HG02623 (cell line): ENCODE measurements around the gene DCXR.

ENCODE experiments used
- ATAC-seq: cut with Tn5 transposase; IDR thresholded peaks from one replicate; pipeline ENCODE4 v1.9.1; 2021; ENCODE audit warnings: moderate library complexity; ENCODE audit not compliant: unreplicated experiment

DCXR gene

DNA sequence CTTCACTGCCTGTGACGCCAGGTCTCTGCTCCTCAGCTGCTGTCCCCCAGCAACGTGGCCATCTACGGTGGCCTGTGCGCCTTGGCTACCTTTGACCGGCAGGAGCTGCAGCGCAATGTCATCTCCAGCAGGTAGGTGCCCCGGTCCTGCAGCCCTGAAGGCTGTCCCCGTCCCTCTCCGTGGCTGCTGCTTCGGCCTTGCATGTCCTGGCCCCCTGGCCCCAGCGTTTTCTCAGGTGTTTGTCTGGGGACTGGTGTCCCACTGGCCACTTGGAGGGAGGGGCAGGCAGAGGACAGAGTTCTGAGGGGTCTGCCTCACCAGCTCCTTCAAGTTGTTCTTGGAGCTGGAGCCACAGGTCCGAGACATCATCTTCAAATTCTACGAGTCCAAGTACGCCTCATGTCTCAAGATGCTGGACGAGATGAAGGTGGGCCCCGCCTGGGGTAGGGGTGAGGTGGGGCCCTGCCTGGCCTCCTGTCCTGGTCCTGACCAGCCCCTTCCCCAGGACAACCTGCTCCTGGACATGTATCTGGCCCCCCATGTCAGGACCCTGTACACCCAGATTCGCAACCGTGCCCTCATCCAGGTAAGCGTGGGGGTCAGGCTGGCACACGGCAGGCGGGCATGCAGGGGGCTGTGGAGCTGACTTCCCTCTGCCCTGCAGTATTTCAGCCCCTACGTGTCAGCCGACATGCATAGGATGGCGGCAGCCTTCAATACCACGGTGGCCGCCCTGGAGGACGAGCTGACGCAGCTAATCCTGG is 18.6 kb upstream of the DCXR start:
- no peak for ATAC-seq

DNA sequence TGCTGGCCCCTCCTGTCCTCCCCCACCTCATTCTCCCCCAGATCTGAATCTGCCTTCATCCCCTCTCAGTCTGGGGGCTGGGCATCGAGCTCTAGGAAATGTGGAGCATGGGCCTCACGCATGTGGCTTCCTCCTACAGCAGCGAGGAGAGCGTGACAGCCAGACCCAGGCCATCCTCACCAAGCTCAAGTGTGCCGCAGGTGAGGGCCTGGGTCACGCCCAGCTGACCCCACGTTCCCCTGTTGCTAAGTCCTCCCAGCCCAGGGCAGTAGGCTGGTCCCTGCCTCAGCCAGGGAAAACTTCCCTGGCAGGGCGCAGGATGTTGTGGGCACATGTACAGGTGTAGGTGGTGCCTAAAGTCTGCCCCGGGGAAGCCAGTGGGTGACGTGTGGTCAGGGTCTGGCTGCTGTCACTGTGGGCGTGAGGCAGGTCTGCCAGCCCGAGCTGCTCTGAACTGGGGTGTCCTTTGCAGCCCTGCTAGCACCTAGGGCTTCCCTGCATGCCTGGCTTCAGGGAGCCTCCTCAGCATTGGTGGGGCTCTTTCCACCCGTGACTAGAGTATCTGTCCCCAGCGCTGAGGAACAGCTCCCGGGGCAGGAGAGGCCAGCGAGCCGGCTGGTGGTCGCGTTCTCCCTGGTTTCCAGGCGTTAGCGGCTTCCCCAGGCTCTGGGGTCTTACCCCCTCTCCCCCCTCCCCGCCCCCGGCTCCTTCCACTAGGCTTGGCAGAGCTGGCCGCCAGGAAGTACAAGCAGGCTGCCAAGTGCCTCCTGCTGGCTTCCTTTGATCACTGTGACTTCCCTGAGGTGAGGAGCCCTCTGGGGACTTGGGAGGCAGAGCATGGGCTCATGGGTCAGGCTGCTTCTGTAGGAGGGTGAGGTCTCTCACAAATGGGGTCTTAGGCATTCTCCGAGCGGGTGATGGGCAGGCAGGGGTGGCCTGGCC is 17.8 kb upstream of the DCXR start:
- no peak for ATAC-seq

DNA sequence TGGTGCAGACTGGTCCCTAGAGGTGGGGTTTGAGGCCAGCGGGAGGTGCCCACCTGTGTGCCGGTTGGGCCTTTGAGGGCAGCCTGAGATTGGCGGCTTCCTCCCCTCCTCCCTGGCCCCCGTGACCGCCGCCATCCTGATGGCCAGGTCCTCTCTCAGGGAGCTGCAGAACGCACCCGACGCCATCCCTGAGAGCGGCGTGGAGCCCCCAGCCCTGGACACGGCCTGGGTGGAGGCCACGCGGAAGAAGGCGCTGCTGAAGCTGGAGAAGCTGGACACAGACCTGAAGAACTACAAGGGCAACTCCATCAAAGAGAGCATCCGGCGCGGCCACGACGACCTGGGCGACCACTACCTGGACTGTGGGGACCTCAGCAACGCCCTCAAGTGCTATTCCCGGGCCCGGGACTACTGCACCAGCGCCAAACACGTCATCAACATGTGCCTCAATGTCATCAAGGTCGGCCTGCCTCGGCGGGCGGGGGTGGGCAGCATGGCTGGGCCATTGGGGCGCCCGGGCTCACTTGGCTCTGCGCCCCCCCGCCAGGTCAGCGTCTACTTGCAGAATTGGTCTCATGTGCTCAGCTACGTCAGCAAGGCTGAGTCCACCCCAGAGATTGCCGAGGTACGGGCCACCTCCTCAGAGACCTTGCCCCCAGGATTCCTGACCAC is 17.0 kb upstream of the DCXR start:
- ATAC-seq: no peak

DNA sequence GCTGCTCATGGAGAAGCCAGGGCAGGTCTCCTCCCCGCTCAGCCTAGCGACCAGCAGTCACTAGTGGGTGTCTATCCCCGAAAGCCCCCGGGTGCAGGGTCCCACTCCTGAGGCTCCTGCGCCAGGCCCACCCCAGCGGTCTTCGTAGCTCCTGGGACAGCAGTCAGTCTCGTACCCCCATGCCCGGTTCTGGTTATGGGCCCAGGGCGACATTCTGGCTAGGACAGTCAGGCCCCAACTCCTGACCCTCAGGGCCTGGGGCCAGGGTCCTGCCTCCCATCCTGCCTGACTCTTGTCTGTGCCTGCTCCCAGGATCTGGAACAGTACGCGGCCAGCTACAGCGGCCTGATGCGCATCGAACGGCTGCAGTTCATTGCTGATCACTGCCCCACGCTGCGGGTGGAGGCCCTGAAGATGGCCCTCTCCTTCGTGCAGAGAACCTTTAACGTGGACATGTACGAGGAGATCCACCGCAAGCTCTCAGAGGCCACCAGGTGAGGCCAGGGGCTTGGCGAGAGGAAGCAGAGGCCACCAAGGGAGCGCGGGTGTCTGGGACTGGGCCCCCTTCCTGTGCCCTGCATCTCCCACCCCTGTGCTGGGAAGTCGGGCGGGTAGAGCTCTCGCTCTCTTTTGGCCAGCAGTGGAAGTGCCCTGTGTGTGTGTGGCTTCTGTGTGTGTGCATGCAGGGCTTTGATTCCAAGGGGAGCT is 16.2 kb upstream of the DCXR start:
- ATAC-seq: no peak

DNA sequence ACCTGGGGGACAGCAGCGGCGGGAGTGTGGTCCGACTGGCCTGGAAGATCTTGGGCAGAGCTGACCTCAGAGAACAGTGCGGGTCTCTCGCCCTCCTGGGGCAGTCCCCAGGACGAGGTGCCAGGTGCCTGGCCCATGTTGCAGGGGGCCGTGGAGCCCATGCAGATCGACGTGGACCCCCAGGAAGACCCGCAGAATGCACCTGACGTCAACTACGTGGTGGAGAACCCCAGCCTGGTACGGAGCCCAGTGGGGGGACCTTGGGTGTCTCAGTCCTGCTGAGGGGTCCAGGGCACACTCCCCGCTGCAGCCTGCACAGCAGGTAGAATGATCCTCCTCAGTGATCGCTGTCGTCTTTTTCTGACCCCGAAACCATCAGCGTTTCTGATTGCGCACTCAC is 15.6 kb upstream of the DCXR start:
- no peak for ATAC-seq

DNA sequence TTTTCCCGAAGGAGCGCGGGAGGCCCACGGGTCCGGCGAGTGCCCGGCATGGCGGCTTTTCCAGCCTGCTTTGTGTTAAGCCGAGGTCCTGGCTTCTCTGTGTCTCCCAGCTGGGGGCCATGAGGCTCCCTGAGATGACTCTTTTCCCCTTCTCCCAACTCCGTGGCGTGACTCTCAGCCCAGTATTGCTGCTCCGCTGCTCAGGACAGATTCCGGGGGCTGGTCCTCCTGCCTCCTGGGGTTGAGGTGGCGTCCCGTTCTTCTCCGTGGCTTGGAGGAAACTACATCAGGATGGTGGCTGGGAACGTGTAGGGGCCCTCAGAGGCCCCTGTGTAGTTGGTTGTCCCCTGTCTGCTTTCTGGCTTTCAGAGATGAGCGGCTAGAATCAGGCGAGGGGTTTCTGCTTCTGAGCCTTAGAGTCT is 15.2 kb upstream of the DCXR start:
- no peak for ATAC-seq

DNA sequence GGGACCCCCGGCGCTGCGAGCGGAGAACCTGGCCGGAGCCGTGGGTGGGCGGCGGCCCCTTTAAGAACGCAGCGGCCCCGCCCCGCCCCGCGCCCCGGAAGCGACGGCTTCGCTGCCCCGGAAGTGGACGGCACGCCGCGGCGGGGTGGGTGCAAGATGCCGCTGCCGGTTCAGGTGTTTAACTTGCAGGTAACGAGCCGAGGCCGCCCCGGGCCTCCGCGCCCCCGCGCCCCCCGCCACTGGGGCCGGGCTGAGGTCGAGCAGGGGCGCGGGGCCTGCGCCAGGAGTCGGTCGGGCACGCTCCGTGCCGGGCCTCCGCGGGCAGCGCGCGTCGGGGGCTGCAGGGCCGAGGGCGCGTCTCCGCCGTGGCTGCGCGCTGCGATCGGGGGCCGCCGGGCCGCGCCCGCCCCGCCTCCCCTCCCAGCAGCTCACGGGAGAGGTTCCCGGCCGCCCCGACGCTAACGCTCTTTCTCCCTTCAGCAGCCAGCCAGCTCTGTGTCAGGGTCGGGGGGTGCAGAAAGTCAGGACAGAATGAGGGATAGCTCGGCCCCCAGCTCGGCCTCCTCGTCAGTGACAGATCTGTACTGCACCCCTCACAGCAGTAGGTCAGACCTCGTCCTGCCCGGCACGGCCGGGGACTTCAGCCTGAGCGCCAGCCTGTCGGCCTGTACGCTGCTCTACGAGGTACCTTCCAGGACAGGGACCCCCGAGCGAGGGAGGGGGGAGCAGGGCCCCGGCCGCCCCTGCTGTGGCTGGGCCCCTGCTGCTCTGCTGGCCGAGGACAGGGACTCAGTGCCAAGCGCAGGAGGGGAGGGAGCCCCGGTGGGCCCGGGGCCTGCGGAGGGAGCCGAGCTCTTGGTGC is 14.5 kb upstream of the DCXR start, which contains the start of the genes GPS1 and RFNG:
Gene GPS1, plus strand, starts transcription at position 123 of the 862 bp plus-strand sequence. Its CDS starts 34 bp downstream, at position 157.
Gene RFNG, minus strand, starts transcription at position 36 of the 862 bp plus-strand sequence. CDS start 45 bp downstream, outside the sequence.
- ATAC-seq: peak; percentile 61

DNA sequence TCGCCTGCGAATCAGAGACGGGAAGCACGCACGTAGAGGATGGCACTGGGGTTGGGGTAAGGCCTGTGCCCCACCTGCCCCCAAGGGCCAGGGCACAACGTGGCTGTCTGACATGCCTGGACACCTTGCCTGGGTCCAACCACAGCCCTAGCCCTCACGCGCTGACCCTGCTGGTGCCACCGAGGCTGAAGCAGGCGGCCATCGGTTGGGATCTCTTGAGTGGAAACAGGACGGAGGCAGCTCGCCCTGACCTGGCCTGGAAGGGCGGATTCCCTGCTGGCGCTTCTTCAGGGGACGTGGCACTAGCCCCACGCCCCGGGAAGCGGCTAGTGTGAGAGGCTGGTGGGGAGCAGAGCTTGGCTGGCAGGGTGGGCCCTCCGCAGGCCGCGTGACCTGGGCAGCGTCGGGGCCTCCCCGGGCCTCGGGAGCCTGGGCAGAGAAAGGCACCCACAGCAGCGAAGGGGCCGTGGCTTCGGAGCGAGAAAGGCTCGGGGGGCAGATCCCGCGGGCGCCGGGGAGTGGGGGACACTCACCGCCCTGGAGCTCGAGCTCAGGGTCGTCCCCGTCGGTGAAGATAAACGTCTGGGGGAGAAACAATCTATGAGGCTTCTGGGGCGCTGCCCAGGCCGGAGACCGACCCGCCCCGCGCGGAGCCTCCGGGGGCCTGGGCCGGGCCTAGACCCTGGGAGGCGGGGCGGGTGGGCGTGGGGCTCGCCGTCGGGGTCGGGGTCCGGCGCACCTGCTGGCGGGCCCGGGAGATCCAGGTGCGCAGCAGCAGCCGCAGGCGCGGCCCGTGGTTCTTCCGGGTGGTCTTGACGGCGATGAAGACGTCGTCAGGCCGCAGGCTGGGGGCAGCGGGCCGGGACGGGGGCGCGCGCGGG is 13.5 kb upstream of the DCXR start:
- ATAC-seq: no peak

DNA sequence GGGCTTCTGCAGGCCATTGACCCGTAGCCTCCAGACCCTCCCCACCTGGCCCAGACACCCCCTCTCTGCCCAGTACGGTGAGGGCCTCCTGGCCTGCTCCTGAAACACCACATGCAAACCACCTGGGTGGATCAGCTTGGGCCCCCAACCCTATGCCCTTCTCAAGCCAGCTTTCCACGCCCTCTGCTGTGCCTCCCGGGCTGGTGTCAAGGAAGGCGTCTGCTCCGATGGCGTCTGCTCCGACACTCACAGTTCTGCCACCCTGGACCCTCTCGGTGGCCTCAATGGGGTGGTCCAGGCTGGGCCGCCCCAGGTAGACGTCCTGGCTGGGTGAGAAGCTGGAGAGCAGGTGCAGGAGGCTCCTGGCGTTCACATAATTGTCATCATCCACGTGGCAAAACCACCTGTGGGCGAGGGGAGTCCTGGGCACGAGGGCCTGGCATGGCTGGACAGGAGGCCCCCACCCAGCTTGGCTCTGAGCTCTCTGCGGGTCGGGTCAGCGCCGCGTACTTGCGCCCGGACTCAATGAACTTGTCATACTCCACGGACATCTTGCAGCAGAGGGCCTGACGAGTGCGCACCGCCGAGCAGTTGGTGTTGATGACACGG is 12.8 kb upstream of the DCXR start:
- no peak for ATAC-seq

DNA sequence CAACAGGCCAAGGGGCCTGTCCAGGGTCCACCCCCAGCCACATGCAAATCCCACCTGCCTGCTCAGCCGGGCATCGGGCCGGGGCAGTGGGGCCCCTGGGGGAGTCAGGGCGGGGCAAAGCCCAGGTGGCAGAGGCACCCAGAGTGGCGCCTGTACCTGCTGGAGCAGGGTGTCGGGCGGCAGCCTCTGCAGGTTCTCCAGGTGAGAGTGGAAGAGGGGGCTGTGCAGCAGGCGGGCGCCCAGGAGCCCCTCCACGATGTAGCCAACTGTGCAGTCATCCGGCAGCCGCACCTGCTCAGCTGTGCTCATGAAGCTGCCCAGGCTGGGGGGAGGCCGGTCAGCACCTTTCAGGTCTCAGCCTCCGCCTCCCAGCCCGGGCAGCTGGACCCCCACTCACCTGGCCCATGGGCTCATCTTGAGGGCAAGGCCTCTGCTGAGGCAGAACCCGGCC is 12.0 kb upstream of the DCXR start:
- no peak for ATAC-seq

DNA sequence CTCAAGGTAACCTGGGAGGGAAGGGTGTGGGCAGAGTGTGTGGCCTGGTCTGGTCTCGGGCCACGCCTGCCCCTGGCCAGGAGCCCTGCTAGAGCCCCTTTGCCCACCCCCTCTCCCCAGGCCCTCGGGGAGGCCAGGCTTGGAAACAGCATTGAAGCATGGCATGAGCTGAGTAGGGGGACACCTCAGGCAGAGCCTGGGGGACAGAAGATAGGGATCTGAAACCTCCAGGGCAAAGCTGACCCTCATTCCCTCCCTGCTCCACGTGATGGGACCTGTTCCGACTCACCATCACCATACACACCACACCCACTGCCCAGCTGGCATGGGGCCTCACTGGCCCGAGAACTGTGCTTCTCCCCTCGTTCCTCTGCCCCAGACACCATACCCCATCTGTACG is 11.6 kb upstream of the DCXR start:
- no peak for ATAC-seq

DNA sequence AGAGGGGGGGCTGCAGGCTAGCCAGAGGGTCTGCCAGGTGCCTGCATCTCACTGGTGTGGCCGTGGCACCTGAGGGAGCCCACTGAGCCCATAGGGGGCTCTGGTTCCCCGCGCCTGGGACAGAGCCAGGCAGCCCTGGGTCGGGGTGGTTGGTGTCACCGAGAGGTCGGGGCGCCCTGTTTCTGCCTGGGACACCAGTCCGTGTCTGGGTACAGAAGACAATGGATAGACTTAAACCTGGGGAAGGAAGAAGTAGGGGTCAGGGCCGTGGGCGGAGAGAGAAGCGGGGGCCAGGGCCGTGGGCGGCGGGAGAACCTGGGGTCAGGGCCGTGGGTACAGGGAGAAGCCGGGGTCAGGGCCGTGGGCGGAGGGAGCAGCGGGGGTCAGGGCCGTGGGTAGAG is 11.1 kb upstream of the DCXR start:
- no peak for ATAC-seq

DNA sequence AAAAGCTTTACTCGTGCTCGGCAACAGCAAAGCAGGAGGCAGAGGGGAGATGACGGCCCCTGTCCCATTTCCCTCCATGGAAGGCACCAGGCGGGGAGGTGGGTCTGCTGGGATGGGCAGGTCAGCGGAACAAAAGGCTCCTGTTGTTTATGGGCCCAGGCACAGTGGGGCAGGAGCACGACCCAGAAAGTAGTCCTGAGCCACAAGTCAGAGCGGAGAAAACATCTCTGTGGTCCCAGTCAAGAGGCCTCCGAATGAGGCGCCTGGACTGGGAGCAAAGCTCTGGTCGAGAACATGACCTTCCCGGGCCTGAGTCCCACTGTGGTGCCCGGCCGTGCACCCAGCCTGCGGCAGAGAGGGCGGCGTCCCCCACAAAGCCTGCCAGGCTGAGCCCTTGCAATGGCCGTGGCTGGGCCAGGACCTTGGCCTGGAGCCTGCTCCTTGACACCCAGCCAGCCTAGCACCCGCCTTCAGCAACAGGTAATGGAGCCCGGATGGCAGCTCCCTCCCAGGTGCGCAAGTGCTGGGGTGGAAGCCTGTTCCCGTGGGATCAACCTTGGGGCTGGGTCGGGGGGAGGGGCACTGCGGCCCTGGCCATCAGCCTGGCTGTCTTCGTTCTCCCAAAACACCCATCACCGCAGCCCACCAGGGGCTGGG is 10.5 kb upstream of the DCXR start:
- no peak for ATAC-seq

DNA sequence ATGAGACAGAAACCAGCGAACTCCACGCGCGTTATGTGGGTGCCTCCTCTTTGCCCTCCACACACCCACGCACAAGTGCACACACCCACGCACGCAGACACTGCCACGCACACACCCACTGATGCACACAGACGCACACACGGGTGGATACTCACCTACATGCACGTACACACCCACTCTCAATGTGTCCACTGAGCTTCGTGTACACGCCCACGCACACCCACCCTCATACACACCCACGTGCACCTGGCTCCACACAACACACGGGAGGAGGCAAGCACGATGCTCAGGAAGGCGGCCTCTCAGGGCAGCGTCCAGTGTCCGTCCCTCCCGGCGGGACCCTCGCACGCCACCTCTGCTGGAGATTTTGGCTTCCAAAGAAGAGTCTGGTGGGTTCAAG is 9.9 kb upstream of the DCXR start:
- no peak for ATAC-seq

DNA sequence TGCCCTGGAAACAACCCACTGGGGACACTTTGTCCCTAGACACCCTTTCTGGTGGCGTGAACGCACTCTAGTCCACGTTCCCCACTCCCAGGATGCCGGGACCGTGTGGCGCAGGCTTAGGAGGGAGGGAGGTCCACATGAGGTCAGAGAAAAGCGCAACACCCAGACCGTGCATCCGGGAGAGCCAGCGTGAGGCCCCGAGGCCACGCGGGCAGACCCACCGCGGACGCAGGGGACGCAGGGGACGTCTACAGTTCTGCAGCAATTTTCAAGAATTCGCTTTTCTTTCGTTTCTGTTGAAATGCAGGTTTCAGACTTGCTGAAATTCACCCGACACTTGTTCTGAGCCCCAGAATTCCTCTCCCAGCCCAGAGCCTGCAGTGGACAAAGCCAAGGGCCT is 9.4 kb upstream of the DCXR start:
- no peak for ATAC-seq

DNA sequence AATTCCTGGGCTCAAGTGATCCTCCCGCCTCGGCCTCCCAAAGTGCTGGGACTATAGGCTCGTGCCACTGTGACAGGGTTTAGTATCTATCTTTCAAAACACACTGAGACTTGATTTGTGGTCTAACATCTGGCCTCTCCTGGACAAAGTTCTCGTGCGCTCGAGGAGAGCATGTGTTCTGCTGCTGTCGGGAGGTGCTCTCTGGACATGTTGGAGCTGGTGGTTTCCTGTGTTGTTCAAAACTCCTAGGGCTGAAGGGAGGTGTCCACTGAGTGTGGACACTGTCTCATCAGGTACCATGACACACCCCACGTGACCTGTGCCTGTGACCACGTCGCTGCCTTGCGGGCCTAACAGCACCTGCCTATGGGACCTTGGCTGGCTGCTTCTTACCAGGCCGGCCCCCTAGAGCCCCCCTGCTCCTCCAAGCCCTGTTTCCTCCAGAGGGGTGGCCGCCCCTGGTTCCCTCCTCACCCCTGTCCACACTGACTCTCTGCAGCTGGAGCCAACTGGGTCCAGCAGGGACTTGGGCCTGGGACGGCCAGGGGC is 8.5 kb upstream of the DCXR start:
- no peak for ATAC-seq

DNA sequence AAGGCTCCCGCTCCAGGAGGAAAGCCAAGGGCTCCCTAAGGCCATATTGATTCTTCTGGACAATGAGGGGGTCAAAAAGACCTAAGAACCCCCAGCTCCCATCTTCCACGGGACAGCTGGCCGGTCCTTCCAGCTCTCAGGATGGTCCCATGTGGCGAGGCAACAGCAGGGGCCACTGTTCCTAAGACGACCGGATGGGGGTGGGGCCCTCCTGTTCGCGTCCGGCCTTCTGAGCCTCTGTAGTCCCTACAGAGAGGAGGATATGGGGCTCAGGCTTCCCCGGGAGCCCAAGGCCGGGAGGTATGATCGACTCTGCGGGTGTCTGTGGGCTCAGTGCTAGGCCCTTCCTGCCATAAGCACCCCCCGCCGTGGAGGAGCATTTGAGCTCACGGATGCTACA is 6.0 kb upstream of the DCXR start:
- no peak for ATAC-seq
